ENCODE results near the gene LYPD3.

Gene LYPD3

DNA sequence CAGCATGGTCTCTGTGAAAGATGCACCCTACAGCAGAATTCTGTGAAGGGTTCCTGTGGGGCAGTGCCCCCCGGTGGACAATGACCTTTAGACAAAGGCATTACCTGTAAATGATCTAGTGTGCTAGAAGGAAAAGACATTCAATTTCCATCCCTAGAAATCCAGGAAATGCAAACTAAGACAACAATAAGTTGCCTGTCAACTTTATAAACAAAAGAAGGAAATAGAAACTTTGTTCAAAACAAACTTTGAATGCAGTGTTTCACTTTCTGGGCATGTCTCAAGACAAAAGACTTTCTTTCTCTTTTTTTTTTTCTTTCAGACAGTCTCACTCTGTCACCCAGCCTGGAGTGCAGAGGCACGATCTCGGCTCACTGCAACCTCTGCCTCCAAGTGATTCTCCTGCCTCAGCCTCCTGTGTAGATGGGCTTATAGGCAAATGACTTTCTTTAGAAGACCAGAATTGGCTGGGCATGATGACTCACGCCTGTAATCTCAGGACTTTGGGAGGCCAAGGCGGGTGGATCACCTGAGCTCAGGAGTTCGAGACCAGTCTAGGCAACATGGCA lies 35.2 kb downstream of the LYPD3 start:
- peak; percentile 2 for DNase-seq

DNA sequence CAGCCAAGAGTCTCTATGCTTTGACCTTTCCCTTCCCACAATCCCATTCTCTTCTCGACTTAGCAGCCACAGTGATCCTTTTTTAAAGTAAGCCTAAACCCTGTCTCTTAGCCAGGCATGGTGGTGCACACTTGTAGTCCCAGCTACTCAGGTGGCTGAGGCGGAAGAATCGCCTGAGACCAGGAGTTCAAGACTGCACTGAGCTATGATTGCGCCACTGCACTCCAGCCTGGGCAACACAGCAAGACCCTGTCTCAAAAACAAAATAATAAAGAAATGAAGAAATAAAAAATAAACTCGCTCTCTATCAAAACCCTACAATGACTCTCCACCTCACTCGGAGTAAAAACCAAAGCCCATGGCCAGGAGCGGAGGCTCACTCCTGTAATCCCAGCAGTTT lies 36.0 kb downstream of the LYPD3 start:
- no peak for DNase-seq

DNA sequence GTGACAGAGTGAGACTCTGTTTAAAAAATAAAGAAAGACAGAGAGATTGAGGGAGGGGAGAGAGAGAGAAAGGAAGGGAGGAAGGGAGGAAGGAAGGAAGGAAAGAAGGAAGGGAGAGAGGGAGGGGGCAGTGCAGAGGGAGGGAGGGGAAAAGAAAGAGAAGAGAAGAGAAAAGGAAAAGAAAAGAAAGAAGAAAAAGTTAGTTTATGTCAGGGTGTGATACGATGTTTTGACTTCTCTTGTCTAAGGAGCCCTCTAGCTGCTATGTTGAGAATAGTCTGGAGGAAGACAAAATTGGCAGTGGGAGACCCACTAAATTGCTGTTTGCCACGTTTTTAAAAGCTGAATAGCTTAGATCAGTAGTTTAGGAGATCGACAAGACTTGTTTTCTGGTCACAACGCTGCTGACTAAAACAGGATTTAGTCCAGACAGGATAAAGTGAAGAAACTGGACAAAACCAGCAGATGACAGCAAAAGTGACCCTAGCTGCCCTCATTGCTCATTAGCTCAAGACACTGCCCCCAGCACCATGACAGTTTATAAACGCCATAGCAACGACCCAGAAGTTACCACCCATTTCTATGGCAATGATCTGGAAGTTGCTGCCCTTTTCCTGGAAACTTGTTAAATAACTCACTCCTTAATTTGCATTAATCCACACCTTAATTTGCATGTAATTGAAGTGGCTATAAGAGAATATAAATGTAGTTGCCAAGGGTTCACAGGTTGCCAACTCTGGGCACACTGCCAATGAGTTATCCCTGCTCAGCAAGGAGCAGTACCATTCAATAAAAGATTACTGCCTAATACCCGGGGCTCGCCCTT lies 39.6 kb downstream of the LYPD3 start:
- peak; percentile 17 for DNase-seq

DNA sequence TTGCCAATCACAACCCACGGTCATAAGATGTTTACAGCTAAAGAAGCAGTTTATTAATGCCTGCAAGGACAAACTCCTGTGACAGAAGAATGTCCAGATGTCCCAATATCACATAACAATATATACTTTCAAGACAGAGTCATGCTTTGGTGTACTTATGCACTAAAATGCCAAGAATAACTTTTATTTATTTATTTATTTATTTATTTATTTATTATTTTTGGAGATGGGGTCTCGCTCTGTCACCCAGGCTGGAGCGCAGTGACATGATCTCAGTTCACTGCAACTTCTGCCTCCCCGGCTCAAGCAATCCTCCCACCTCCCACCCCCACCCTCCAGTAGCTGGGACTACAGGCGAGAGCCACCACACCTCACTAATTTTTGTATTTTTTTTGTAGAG lies 41.6 kb downstream of the LYPD3 start:
- no peak for DNase-seq

DNA sequence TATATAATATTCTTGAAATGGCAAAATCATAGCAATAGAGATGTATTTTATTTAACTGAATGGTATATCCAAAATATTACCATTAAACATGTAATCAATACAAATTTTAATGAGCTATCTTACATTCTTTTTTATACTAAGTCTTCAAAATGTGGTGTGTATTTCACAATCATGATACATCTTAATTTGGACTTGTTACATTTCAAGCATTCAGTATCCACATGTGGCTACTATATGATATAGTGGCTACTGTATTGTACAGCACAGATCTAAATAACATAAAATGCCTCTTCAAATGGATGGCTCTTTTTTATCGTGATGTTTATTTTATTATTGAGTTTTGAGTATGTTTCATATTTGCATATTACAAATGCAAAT lies 42.7 kb downstream of the LYPD3 start:
- no peak for DNase-seq

DNA sequence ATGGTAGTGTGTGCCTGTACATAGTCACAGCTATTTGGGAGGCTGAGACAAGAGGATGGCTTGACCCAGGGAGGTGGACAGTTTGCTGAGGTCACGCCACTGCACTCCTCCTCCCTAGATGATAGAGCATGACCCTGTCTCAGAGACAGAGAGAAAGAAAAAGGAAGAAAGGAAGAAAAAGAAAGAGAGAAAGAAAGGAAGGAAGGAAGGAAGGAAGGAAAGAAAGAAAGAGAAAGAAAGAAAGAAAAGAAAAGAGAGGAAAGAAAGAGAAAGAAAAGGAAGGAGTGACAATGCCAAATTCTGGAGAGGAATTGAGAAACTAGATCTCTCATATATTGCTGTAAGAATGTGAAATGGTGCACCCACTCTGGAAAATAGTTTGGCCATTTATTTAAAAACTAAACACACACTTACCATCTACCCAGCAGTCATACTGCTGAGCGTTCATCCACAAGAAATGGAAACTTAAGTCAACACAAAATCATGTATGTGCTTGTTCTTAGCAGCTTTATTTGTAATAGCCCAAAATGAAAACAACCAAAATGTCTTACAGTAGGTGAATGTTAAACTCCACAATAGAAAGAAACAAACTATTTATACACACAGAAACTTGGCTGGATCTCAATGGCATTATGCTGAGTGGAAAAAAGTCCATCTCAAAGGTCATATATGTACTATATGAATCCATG lies 43.3 kb downstream of the LYPD3 start:
- DNase-seq, result no peak

DNA sequence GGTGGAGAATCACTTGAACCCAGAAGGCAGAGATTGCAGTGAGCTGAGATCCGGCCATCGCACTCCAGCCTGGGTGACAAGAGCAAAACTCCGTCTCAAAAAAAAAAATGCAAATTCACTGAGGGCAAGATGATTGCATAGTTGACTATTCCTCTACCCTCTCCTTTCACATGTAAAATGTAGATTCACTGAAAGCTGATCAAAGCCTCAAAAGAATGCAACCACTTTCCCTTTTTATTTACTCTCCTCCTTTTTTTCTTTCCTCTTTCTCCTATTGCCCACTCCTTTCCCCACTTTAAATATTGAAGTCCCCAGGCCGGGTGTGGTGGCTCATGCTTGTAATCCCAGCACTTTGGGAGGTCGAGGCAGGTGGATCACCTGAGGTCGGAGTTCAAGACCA lies 44.5 kb downstream of the LYPD3 start:
- DNase-seq, result no peak

DNA sequence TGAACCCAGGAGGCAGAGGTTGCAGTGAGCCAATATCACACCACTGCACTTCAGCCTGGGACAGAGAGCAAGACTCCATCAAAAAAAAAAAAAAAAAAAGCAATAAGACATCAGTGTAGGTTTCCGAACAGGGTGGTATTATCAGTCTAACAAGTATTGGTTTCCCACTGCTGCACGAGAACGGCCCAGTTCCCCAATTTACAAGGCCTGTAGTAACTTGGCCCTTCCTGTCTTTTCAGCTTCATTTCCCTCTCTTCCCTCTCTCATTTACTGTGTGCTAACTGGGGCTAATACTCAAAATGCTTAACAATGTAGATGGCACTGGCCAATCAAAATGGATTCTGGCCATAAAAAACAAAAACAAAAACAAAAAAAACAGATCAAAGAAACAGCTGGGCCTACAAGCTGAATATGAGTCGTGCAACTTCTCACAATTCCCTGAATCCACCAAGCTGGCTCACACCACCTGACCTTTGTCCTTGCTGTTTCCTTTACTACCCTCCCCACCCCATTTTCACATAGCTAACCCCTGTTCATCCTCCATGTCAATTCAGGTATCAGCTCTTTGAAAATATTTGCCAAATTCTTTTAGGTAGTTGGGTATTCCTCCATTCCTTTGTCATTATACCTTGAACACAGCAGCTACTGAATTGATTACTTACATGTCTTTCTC lies 48.3 kb downstream of the LYPD3 start:
- no peak for DNase-seq

DNA sequence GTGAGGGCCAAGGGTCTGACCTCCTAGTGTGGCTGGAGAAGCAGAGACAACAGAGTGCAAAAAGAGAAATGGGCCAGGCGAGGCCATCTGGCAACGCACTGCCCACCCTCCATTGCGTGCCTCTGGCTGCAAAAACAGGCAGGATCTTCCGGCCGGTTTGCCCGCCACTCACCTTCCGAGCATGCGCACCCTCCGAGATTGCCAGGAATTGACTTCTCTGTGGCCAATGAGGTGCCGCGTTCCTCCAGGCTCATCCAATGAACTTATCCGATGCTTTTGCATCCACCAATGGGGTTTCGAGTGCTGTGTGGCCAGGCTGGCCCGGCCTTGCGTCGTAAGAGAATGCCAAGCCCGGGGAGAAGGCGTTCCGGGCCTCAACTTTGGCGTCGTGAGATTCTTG lies 50.9 kb downstream of the LYPD3 start, which contains the start of gene TEX101:
Gene TEX101 (plus strand): TSS at position 337 of the 400 bp plus-strand sequence. CDS start 1,030 bp downstream, outside the sequence.
- DNase-seq, result no peak

DNA sequence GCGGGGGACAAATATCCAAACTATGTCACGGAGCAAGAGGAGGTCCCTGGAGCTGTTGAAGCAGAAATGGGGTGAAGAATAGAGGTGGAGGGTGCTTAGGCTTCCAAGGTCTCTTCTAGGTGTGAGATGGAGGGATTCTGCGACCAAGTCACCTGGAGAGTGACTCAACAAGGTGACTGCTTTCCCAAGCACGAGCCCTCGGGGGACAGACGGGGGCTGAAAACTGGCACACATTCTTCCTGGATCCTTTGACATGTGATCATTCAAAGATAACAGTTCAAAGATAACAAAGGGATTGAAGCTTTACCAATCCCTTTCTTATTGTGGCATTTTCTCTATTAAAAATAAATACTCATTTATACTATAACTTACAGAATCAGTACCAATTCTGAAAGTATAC lies 53.0 kb downstream of the LYPD3 start:
- no peak for DNase-seq

Data from activated CD4-positive, alpha-beta T cell treated with anti-CD3 and anti-CD28 coated beads, Interleukin-10, Interleukin-2, amounts not matched to agents 100 ng/mL and 50 ng/mL, durations not matched to agents 16 hours and 8 hours (primary cell).